Activated effector memory CD4-positive, alpha-beta T cell treated with anti-CD3 and anti-CD28 coated beads, Interleukin-2, amount 50 U/mL, for 16 hours (primary cell): ENCODE data around the gene EIF3I.

Experiments
- DNase-seq: peaks from one replicate; pipeline ENCODE4 v3.0.0-alpha.2; 2020

Gene EIF3I

GRCh38 chr1:32266921-32267591 is 44.8 kb downstream of the EIF3I start:
- no peak for DNase-seq

GRCh38 chr1:32269744-32270143 is 47.5 kb downstream of the EIF3I start:
- no peak for DNase-seq

- peak; percentile 69 for DNase-seq
Observed at GRCh38 chr1:32272557-32273390, 50.6 kb downstream of the EIF3I start.

DNA sequence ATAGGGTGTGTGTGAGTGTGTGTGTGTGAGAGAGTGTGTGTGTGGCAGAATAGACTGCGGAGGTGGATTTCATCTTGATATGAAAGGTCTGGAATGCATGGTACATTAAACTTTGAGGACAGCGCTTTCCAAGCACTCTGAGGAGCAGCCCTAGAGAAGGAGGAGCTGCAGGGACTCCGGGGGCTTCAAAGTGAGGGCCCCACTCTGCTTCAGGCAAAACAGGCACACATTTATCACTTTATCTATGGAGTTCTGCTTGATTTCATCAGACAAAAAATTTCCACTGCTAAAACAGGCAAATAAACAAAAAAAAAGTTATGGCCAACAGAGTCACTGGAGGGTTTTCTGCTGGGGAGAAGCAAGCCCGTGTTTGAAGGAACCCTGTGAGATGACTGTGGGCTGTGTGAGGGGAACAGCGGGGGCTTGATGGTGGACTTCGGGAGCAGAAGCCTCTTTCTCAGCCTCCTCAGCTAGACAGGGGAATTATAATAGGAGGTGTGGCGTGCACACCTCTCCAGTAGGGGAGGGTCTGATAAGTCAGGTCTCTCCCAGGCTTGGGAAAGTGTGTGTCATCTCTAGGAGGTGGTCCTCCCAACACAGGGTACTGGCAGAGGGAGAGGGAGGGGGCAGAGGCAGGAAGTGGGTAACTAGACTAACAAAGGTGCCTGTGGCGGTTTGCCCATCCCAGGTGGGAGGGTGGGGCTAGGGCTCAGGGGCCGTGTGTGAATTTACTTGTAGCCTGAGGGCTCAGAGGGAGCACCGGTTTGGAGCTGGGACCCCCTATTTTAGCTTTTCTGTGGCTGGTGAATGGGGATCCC is 51.4 kb downstream of the EIF3I start:
- peak; percentile 93 for DNase-seq

DNA sequence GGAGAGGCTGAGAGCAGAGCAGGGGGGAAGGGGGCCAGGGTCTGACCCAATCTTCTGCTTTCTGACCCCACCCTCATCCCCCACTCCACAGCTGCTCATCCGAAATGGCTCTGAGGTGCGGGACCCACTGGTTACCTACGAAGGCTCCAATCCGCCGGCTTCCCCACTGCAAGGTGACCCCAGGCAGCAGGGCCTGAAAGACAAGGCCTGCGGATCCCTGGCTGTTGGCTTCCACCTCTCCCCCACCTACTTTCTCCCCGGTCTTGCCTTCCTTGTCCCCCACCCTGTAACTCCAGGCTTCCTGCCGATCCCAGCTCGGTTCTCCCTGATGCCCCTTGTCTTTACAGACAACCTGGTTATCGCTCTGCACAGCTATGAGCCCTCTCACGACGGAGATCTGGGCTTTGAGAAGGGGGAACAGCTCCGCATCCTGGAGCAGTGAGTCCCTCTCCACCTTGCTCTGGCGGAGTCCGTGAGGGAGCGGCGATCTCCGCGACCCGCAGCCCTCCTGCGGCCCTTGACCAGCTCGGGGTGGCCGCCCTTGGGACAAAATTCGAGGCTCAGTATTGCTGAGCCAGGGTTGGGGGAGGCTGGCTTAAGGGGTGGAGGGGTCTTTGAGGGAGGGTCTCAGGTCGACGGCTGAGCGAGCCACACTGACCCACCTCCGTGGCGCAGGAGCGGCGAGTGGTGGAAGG is 52.6 kb downstream of the EIF3I start:
- DNase-seq: no peak

GRCh38 chr1:32275424-32275823 is 53.2 kb downstream of the EIF3I start:
- no peak for DNase-seq

DNA sequence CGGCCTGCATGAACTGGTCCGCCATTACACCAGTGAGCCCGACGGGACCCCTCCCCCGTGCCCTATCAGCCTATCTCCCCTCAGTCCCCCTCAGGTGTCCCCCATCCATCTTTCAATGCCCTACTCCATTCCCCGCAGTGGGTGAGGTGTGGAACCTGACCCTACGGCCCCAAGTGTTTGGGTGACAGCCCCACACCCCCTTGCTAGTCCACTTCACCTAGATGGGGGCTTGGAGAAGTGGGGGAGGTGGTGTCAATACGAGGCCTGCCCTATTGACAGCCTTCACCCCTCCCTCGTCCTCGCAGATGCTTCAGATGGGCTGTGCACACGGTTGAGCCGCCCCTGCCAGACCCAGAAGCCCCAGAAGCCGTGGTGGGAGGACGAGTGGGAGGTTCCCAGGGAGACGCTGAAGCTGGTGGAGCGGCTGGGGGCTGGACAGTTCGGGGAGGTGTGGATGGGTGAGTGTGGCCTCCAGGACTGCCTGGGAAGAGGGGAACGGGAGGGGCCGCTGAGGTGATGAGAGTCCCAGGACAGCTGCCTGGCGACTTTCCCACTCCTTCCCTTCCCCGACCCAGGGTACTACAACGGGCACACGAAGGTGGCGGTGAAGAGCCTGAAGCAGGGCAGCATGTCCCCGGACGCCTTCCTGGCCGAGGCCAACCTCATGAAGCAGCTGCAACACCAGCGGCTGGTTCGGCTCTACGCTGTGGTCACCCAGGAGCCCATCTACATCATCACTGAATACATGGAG is 54.0 kb downstream of the EIF3I start:
- no peak for DNase-seq
